T47D (cell line): Measurements from ENCODE around the gene CD209.

Experiments used
- DNase-seq, 2 experiments: peaks; one replicate each; pipeline versions ENCODE4 v3.0.0 to v3.0.0-alpha.2; 2011 to 2012; ENCODE audit warnings: low read depth in 1 of 2, low spot score in 1 of 2
- JUND ChIP-seq: IDR thresholded peaks from 2 replicates; pipeline ENCODE4 v1.6.1; 2012; ENCODE audit warnings: low read depth
- in situ Hi-C: cut with HindIII; loops from 2 replicates; pipeline ENCODE4 v1.10.0; 2016; ENCODE audit warnings: low sequenced_read_pairs, low pct_unique_long_range_greater_than_20kb

The CD209 gene

GRCh38 chr19:7706188-7706954 lies 41.0 kb downstream of the CD209 start:
- no peak for DNase-seq
- TF ChIP-seq JUND = no peak
- in situ Hi-C loops = no loop called here

DNA sequence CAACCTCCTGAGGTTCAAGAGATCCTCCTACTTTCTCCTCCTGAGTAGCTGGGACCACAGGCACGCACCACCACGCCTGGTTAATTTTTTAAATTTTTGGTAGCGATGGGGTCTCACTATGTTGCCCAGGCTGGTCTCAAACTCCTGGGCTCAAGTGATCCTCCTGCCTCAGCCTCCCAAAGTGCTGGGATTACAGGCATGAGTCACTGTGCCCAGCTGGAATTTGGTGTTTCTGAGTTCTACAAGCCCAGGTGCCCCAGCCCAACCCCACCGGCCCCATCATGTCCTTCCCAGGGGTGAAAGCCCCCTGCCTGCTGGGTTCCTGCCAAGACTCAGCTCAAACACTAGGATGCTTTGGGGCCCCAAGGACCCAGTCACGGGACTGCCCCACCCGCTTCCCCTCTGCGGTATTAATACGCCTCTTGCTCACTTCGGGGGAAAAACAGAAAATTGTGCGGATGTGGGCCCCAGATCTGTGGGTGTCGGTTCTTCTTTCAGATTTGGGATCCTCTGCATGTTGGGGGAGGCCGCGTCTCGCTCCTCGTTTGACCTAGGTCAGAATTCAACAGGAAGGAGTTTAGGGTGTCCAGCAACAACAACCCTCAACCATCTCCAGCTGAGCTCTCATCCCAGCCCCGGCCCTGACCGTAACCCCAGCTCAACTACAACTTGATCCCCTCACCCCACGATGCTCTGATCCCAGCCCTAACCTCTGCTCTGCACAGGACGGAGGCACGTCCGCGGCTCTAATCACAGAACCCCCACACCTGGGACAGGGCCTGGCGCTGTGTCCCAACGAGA lies 41.7 kb downstream of the CD209 start:
- no peak for TF ChIP-seq JUND
- DNase-seq = no peak
- in situ Hi-C loops = no loop called here

GRCh38 chr19:7704280-7705060 lies 42.9 kb downstream of the CD209 start:
- in situ Hi-C loops = no loop called here
- no peak for DNase-seq
- TF ChIP-seq JUND = no peak

GRCh38 chr19:7703332-7703731 lies 44.0 kb downstream of the CD209 start:
- peak in 1 of 2 experiments; percentile 30 for DNase-seq
- TF ChIP-seq JUND = no peak
- in situ Hi-C loops = no loop called here

DNA sequence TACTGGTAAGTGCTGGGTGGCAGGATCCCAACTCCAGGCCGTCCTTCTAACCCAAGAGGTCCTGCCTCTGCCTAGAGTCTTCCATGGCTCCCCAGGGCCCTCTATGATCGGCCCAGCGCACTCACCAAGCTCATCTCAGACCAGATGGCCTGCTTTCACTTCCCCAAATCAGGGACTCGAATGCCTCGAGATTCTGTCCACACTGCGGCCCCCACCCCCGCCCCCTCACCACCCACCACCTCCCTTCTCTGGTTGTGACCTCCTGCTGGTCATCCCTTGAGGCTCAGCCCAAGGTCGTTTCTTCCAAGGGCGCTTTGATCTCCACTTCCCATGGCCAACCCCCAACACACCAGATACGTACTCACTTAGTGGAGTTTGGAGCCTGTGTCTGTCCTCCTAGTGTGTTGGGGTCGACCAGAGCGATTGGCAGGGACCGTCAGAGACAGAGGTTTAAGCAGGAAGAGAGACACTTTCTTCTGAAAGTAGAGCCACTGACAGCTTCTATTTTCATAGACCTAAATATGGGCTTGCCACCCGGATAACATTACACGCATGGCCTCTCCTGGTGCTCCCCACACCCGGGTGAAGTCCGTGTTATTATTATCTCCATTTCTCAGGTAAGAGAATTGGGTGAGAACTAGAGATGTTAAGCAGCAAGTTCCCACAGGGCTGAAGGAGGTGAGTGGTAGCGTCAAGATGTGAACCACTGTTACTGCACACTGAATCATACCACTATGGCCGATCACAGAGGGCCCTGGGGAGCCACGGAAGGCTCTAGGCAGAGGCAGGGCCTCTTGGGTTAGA lies 45.5 kb downstream of the CD209 start, which contains the start of gene FCER2:
Gene FCER2, minus strand, starts transcription at position 478 of the 804 bp plus-strand sequence. CDS start 2,371 bp downstream, outside the sequence.
- in situ Hi-C loops = no loop called here
- DNase-seq = no peak
- TF ChIP-seq JUND = no peak

DNA sequence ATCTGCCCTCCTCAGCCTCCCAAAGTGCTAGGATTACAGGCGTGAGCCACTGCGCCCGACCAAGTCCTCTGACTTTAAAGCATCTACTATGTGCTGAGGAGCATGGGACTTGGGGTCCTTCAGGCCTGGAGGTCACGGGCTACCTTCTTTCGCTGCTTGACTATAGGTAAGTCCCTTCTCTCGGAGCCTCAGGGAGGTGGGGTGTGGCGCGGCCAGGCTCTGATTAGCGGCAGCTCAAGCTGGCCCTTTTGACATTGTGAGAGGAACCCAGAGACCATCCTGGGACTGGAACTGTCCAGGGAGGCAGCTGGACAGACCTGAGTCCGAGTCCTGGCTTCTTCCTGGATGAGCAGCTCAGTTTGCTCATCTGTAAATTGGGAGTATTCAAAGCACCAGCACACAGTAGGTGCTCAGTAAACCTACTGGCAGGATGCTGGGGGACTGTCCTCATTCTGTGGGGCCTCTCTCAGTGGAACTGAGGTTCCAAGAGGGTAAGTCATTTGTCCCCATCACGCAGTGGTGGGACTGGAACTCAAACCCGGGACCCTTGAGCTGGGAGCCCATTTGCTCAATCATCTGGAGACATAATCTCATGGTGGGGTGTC lies 46.2 kb downstream of the CD209 start:
- in situ Hi-C loops = no loop called here
- no peak for DNase-seq
- no peak for TF ChIP-seq JUND

- DNase-seq = no peak
- TF ChIP-seq JUND = no peak
- in situ Hi-C loops = no loop called here
Measured at GRCh38 chr19:7699417-7700401, 47.6 kb downstream of the CD209 start.

- DNase-seq = no peak
- in situ Hi-C loops = no loop called here
Measured at GRCh38 chr19:7699003-7699402, 48.3 kb downstream of the CD209 start.

GRCh38 chr19:7698583-7698982 lies 48.8 kb downstream of the CD209 start:
- in situ Hi-C loops = no loop called here
- DNase-seq = no peak
- no peak for TF ChIP-seq JUND

More at GRCh38 chr19:7699003-7699402, 48.3 kb downstream of the CD209 start:
- TF ChIP-seq JUND = no peak

DNA sequence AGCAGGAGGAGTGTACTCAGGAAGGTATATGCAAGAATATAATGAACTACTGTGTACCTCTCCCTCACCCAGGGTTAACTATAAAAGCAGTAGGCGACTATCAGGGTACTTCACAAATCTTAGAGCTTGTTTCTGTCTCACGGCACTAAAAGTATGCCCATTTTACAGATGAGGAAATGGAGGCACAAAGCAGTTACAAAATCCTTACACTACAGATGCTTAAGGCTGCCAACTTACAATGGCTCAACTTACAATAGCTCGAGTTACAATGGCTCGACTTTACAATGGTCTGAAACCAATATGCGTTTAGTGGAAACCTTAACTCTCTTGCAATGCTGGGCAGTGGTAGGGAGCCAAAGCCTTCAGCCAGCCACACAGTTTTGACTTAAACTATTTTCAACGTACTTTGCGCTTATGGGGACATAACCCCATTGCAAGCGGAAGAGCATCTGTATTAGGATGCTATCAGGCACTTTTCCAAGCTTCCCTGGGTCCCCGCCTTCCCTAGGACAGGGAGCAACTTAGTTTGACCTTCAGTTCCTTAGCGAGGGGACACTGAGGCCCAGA lies 49.5 kb downstream of the CD209 start:
- in situ Hi-C loops = no loop called here
- DNase-seq = no peak
- TF ChIP-seq JUND = no peak

DNA sequence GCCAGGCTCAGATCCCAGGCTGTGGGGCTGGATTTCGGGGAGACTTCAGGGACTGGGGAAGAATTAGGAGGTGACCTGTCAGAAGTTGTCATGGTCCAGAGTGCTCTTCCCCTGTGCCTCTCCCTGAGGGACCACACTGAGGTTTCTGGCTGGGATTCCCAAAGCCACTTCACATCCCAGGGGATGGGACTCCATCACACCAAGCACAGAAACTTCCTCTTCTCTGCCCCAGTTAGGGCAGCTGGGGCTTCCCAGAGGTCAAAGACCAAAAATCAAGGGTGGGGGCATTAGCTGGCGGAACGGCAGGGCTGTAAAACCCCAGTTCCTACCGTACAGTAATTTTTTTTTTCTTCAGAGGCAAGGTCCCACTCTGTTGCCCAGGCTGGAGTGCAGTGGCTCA lies 52.8 kb downstream of the CD209 start:
- no peak for TF ChIP-seq JUND
- DNase-seq = no peak
- in situ Hi-C loops = no loop called here
